ENCODE measurements around the gene MEAF6. TPM values are rescaled to one million over a fixed set of nuclear protein-coding genes. Genes with fewer than 3 reads are reported as not detected.
"Not testable (repeated sequence)": the region's sequence is repeated elsewhere in the genome, so short reads cannot be mapped to it uniquely, and the experiment has no call there.

Gene MEAF6
- total and polyA plus RNA-seq, 2 experiments from 2014 or later = 60.1 to 64.5 TPM

GRCh38 chr1:37506740-37507139, 7.8 kb downstream of the MEAF6 start:
- Mint-ChIP-seq H3K27ac (no peak overlapping the region), H3K4me3 (no peak overlapping the region), H3K9me3 (no peaks in the 10 kb centered on the region), H3K36me3 (ENCODE audit: low read depth) (peaks cover 43% of the 10 kb centered on the region; the same call in 2 of the 3 replicates), H3K27me3 (ENCODE audit: insufficient read depth, low read depth, poor library complexity) (peaks cover 2% of the 10 kb centered on the region), H3K4me1 (no peaks in the 10 kb centered on the region)
- Histone ChIP-seq H3K4me2 (no peak overlapping the region), H3K36me3 (ENCODE audit: insufficient read depth) (peaks cover 23% of the 10 kb centered on the region), H3K4me3 (no peak overlapping the region), H2AFZ (no peak overlapping the region), H3K79me2 (replicated peaks; ENCODE audit: insufficient read depth) (peaks cover 14% of the 10 kb centered on the region), H4K20me1 (replicated peaks; ENCODE audit: insufficient read depth) (no peaks in the 10 kb centered on the region; the same call in 1 of the 2 replicates), H3K4me1 (ENCODE audit: insufficient read depth) (no peaks in the 10 kb centered on the region), H3K9me2 (ENCODE audit: insufficient read depth) (no peaks in the 10 kb centered on the region), H3K27me3 (ENCODE audit: insufficient read depth) (no peaks in the 10 kb centered on the region), H3K27ac (ENCODE audit: low read depth) (no peak overlapping the region), H3F3A (replicated peaks; ENCODE audit: low read depth) (no peaks in the 10 kb centered on the region)
- TF ChIP-seq, protein P1, sequence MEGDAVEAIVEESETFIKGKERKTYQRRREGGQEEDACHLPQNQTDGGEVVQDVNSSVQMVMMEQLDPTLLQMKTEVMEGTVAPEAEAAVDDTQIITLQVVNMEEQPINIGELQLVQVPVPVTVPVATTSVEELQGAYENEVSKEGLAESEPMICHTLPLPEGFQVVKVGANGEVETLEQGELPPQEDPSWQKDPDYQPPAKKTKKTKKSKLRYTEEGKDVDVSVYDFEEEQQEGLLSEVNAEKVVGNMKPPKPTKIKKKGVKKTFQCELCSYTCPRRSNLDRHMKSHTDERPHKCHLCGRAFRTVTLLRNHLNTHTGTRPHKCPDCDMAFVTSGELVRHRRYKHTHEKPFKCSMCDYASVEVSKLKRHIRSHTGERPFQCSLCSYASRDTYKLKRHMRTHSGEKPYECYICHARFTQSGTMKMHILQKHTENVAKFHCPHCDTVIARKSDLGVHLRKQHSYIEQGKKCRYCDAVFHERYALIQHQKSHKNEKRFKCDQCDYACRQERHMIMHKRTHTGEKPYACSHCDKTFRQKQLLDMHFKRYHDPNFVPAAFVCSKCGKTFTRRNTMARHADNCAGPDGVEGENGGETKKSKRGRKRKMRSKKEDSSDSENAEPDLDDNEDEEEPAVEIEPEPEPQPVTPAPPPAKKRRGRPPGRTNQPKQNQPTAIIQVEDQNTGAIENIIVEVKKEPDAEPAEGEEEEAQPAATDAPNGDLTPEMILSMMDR (conservative IDR thresholded peaks at IDR 0.05; ENCODE audit: low read depth in 2 of 2) = no peak
- no peak for TF ChIP-seq STAT1 (IDR thresholded peaks at IDR 0.05; ENCODE audit: unreplicated experiment)
- TF ChIP-seq NANOG (IDR thresholded peaks at IDR 0.05; ENCODE audit: borderline replicate concordance) = no peak
- DNase-seq (ENCODE audit: low spot score) (no peak), ATAC-seq (no peak)

DNA sequence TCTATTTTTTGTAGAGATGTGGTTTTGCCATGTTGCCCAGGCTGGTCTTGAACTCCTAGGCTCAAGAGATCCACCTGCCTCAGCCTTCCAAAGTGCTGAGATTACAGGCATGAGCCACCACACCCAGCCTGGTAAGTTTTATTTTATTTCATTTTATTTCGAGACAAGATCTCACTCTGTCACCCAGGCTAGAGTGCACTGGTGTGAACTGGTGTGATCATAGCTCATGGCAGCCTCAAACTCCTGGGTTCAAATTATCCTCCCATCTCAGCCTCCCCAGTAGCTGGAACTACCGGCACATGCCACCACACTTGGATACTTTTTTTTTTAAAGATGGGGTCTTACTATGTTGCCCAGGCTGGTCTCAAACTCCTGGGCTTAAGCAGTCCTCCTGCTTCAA, 11.8 kb downstream of the MEAF6 start:
- not testable (repeated sequence) for H3K27ac Mint-ChIP-seq; H3K9me2 ChIP-seq (ENCODE audit: insufficient read depth); H3K4me1 ChIP-seq (ENCODE audit: insufficient read depth); H3K27me3 Mint-ChIP-seq (ENCODE audit: insufficient read depth, low read depth, poor library complexity); ATAC-seq; H4K20me1 ChIP-seq (replicated peaks; ENCODE audit: insufficient read depth); H3K9me3 Mint-ChIP-seq; H3K4me3 ChIP-seq; H2AFZ ChIP-seq; DNase-seq (ENCODE audit: low spot score); H3K27ac ChIP-seq (ENCODE audit: low read depth); H3K4me3 Mint-ChIP-seq; H3F3A ChIP-seq (replicated peaks; ENCODE audit: low read depth); H3K4me1 Mint-ChIP-seq; H3K4me2 ChIP-seq; H3K79me2 ChIP-seq (replicated peaks; ENCODE audit: insufficient read depth); H3K27me3 ChIP-seq (ENCODE audit: insufficient read depth)
- peaks cover 16% of the 10 kb centered on the region for H3K36me3 ChIP-seq (ENCODE audit: insufficient read depth)
- H3K36me3 Mint-ChIP-seq (ENCODE audit: low read depth) = peaks cover 48% of the 10 kb centered on the region

DNA sequence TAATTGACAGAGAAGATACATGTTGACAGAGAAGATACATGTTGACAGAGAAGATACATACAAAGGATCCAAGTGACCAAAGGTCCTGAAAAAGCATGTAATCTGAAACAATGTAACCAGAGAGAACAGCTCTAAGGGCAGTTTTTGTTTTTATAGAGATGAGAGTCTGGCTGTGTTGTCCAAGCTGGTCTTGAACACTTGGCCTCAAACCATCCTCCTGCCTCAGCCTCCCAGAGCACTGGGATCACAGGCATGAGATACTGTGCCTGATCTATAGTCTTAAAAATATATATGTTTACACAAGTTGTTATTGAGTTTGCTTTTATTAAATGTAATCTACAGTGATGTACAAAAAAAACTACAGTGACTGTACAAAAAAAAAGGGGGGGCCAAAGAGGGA, 12.5 kb downstream of the MEAF6 start:
- H3K4me3 Mint-ChIP-seq = no peak overlapping the region
- Histone ChIP-seq H3K9me2 (ENCODE audit: insufficient read depth) (no peaks in the 10 kb centered on the region), H3K36me3 (ENCODE audit: insufficient read depth) (peaks cover 11% of the 10 kb centered on the region; the same call in 1 of the 2 replicates), H3K4me3 (no peak overlapping the region), H3F3A (replicated peaks; ENCODE audit: low read depth) (no peaks in the 10 kb centered on the region), H3K27ac (ENCODE audit: low read depth) (no peak overlapping the region), H2AFZ (no peak overlapping the region), H3K4me2 (no peak overlapping the region), H3K4me1 (ENCODE audit: insufficient read depth) (no peaks in the 10 kb centered on the region), H3K79me2 (replicated peaks; ENCODE audit: insufficient read depth) (no peaks in the 10 kb centered on the region; the same call in 1 of the 2 replicates), H4K20me1 (replicated peaks; ENCODE audit: insufficient read depth) (no peaks in the 10 kb centered on the region; the same call in 1 of the 2 replicates), H3K27me3 (ENCODE audit: insufficient read depth) (no peaks in the 10 kb centered on the region)
- H3K27ac Mint-ChIP-seq = no peak overlapping the region
- peaks cover 4% of the 10 kb centered on the region for H3K27me3 Mint-ChIP-seq (ENCODE audit: insufficient read depth, low read depth, poor library complexity)
- no peak for DNase-seq (ENCODE audit: low spot score)
- H3K36me3 Mint-ChIP-seq (ENCODE audit: low read depth) = peaks cover 41% of the 10 kb centered on the region
- no peak for ATAC-seq
- no peaks in the 10 kb centered on the region for H3K9me3 Mint-ChIP-seq
- TF ChIP-seq, protein P2, sequence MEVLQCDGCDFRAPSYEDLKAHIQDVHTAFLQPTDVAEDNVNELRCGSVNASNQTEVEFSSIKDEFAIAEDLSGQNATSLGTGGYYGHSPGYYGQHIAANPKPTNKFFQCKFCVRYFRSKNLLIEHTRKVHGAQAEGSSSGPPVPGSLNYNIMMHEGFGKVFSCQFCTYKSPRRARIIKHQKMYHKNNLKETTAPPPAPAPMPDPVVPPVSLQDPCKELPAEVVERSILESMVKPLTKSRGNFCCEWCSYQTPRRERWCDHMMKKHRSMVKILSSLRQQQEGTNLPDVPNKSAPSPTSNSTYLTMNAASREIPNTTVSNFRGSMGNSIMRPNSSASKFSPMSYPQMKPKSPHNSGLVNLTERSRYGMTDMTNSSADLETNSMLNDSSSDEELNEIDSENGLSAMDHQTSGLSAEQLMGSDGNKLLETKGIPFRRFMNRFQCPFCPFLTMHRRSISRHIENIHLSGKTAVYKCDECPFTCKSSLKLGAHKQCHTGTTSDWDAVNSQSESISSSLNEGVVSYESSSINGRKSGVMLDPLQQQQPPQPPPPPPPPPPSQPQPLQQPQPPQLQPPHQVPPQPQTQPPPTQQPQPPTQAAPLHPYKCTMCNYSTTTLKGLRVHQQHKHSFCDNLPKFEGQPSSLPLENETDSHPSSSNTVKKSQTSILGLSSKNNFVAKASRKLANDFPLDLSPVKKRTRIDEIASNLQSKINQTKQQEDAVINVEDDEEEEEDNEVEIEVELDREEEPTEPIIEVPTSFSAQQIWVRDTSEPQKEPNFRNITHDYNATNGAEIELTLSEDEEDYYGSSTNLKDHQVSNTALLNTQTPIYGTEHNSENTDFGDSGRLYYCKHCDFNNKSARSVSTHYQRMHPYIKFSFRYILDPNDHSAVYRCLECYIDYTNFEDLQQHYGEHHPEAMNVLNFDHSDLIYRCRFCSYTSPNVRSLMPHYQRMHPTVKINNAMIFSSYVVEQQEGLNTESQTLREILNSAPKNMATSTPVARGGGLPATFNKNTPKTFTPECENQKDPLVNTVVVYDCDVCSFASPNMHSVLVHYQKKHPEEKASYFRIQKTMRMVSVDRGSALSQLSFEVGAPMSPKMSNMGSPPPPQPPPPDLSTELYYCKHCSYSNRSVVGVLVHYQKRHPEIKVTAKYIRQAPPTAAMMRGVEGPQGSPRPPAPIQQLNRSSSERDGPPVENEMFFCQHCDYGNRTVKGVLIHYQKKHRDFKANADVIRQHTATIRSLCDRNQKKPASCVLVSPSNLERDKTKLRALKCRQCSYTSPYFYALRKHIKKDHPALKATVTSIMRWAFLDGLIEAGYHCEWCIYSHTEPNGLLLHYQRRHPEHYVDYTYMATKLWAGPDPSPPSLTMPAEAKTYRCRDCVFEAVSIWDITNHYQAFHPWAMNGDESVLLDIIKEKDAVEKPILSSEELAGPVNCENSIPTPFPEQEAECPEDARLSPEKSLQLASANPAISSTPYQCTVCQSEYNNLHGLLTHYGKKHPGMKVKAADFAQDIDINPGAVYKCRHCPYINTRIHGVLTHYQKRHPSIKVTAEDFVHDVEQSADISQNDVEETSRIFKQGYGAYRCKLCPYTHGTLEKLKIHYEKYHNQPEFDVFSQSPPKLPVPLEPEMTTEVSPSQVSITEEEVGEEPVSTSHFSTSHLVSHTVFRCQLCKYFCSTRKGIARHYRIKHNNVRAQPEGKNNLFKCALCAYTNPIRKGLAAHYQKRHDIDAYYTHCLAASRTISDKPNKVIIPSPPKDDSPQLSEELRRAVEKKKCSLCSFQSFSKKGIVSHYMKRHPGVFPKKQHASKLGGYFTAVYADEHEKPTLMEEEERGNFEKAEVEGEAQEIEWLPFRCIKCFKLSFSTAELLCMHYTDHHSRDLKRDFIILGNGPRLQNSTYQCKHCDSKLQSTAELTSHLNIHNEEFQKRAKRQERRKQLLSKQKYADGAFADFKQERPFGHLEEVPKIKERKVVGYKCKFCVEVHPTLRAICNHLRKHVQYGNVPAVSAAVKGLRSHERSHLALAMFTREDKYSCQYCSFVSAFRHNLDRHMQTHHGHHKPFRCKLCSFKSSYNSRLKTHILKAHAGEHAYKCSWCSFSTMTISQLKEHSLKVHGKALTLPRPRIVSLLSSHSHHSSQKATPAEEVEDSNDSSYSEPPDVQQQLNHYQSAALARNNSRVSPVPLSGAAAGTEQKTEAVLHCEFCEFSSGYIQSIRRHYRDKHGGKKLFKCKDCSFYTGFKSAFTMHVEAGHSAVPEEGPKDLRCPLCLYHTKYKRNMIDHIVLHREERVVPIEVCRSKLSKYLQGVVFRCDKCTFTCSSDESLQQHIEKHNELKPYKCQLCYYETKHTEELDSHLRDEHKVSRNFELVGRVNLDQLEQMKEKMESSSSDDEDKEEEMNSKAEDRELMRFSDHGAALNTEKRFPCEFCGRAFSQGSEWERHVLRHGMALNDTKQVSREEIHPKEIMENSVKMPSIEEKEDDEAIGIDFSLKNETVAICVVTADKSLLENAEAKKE (CRISPR knock-in tag; IDR thresholded peaks at IDR 0.05) = no peak
- TF ChIP-seq POLR2AphosphoS5 (IDR thresholded peaks at IDR 0.05; ENCODE audit: low read depth) = no peak
- TF ChIP-seq JUNB (IDR thresholded peaks at IDR 0.05; ENCODE audit: unreplicated experiment) = no peak
- TF ChIP-seq ZNF114 (CRISPR knock-in tag; IDR thresholded peaks at IDR 0.05) = no peak
- TF ChIP-seq, protein P1 (conservative IDR thresholded peaks at IDR 0.05; ENCODE audit: low read depth in 2 of 2) = no peak
- no peaks in the 10 kb centered on the region for H3K4me1 Mint-ChIP-seq
